T-helper 2 cell (primary cell): Measurements from ENCODE around the gene STX12.
"Not testable (repeated sequence)": the region's sequence is repeated elsewhere in the genome, so short reads cannot be mapped to it uniquely, and the experiment has no call there.

Experiments used
- DNase-seq, 5 experiments: peaks; one replicate each; pipeline versions ENCODE4 v3.0.0 to v3.0.0-alpha.2; 2012 to 2022

Gene STX12

GRCh38 chr1:27871076-27871475 is 98.1 kb downstream of the STX12 start:
- DNase-seq, result not testable (repeated sequence)

GRCh38 chr1:27872059-27872801 is 99.2 kb downstream of the STX12 start, which contains the start of gene THEMIS2:
TSS of gene THEMIS2 (plus strand) at chr1:27872544. CDS start at chr1:27872572, 28 bp downstream.
- peak; percentile 46 to 83 (median 78) for DNase-seq

GRCh38 chr1:27872802-27873551 is 100.0 kb downstream of the STX12 start:
- DNase-seq, result peak in 1 of 5 experiments; percentile 59

- peak in 1 of 5 experiments; percentile 16 for DNase-seq
These were observed 100.8 kb downstream of the STX12 start for GRCh38 chr1:27873671-27874384.
